ENCODE results near the gene SAMMSON. TPM values are rescaled to one million over a fixed set of nuclear protein-coding genes. Genes with fewer than 3 reads are reported as not detected.

The SAMMSON gene
- total and polyA plus RNA-seq, 10 donors, result 0.05 to 1.0 TPM; not detected in 8

DNA sequence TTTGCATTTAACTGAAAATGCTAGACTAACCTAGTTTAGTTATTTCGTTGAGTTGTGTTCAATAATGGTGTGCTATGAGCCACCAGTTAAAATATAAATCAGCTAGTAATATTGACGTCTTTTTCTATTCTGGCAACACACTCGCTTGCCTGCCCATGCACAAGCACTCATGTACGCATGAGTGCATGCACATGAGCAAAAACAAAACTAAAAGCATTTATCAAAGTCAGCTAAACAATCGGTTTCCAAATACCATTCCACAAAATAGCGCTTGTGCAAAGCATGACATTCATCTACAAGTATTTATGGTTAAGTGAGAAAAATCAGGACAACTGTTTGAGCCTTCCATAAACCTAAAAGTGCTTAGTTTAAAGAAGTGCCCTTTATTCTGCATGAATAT lies 13.1 kb upstream of the SAMMSON start:
- intact Hi-C loops (cut with DNase I; ENCODE audit: low total_unique reads), result no loop called here
- Histone ChIP-seq H3K27me3 (replicated peaks in 1 of 7) (no peaks in the 10 kb centered on the region), H3K4me3 (no peak overlapping the region), H3K36me3 (no peaks in the 10 kb centered on the region), H3K4me1 (no peaks in the 10 kb centered on the region), H3K9me3 (no peaks in the 10 kb centered on the region), H3K27ac (no peak overlapping the region)
- WGBS, 5 donors, result 65 to 84% (median 75%) methylated on average over 6 of the region's 6 CpGs
- DNase-seq, result no peak
- no peak for TF ChIP-seq POLR2AphosphoS5 (IDR thresholded peaks at IDR 0.05)
- TF ChIP-seq POLR2A (IDR thresholded peaks at IDR 0.05), result no peak
- TF ChIP-seq, protein P1, sequence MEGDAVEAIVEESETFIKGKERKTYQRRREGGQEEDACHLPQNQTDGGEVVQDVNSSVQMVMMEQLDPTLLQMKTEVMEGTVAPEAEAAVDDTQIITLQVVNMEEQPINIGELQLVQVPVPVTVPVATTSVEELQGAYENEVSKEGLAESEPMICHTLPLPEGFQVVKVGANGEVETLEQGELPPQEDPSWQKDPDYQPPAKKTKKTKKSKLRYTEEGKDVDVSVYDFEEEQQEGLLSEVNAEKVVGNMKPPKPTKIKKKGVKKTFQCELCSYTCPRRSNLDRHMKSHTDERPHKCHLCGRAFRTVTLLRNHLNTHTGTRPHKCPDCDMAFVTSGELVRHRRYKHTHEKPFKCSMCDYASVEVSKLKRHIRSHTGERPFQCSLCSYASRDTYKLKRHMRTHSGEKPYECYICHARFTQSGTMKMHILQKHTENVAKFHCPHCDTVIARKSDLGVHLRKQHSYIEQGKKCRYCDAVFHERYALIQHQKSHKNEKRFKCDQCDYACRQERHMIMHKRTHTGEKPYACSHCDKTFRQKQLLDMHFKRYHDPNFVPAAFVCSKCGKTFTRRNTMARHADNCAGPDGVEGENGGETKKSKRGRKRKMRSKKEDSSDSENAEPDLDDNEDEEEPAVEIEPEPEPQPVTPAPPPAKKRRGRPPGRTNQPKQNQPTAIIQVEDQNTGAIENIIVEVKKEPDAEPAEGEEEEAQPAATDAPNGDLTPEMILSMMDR (IDR thresholded peaks at IDR 0.05 in 8 of 11, conservative IDR thresholded peaks at IDR 0.05 in 3 of 11), result no peak

DNA sequence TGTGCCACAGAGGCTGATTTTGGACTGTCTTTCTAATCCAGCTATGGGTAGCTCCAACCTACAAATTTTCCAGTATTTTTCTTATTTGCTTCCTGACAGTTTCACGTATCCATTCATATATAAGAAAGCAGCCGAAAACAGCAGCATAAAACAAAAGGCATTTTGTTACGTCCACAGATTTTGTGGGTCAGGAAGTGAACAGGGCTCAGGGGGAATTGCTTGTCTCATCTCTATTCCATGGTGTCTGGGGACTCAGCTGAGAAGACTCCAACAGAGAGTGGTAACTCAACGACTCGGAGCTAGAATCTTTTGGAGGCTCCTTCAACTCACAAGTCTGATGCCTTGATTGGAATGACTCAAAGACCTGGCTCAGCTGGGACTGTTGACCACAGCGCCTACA lies 11.7 kb upstream of the SAMMSON start:
- Histone ChIP-seq H3K27ac (no peak overlapping the region), H3K27me3 (replicated peaks in 1 of 7) (no peaks in the 10 kb centered on the region), H3K36me3 (no peaks in the 10 kb centered on the region), H3K4me3 (no peak overlapping the region), H3K9me3 (no peaks in the 10 kb centered on the region), H3K4me1 (no peaks in the 10 kb centered on the region)
- 82 to 89% (median 88%) methylated on average over 6 of the region's 6 CpGs for WGBS, 5 donors
- intact Hi-C loops (cut with DNase I; ENCODE audit: low total_unique reads), result no loop called here
- DNase-seq, result no peak
- TF ChIP-seq POLR2AphosphoS5 (IDR thresholded peaks at IDR 0.05) (no peak), POLR2A (IDR thresholded peaks at IDR 0.05) (no peak)
- TF ChIP-seq, protein P1 (IDR thresholded peaks at IDR 0.05 in 8 of 11, conservative IDR thresholded peaks at IDR 0.05 in 3 of 11), result no peak

DNA sequence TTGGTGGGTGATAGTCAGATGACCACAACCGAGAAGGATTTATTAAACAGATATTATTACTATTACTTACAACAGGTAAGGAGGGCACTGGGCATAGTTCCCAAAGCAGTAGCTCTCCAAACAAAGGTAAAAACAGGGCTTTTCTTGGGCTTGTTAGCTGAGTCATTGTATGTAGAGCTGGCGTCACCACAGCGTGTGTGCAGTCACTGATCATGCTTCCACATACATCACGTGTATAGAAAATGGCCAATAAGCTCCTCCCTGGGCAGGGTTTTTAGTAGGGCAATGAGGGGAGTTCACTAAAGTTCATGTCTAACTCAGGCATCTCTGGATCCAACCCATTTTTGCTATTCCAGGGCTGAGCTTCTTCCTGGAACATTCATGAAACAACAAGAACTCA lies 5.8 kb upstream of the SAMMSON start:
- Histone ChIP-seq H3K4me3 (no peak overlapping the region), H3K27me3 (replicated peaks in 1 of 7) (no peaks in the 10 kb centered on the region), H3K27ac (no peak overlapping the region), H3K9me3 (no peaks in the 10 kb centered on the region), H3K36me3 (no peaks in the 10 kb centered on the region), H3K4me1 (peaks cover 0 to 4% (median 0%) of the 10 kb centered on the region in 6 donors)
- TF ChIP-seq POLR2AphosphoS5 (IDR thresholded peaks at IDR 0.05) (no peak), POLR2A (IDR thresholded peaks at IDR 0.05) (no peak)
- TF ChIP-seq, protein P1 (IDR thresholded peaks at IDR 0.05 in 8 of 11, conservative IDR thresholded peaks at IDR 0.05 in 3 of 11), result no peak
- intact Hi-C loops (cut with DNase I; ENCODE audit: low total_unique reads), result no loop called here
- DNase-seq, result no peak
- WGBS, 5 donors, result 81 to 94% (median 91%) methylated on average over 4 of the region's 4 CpGs

DNA sequence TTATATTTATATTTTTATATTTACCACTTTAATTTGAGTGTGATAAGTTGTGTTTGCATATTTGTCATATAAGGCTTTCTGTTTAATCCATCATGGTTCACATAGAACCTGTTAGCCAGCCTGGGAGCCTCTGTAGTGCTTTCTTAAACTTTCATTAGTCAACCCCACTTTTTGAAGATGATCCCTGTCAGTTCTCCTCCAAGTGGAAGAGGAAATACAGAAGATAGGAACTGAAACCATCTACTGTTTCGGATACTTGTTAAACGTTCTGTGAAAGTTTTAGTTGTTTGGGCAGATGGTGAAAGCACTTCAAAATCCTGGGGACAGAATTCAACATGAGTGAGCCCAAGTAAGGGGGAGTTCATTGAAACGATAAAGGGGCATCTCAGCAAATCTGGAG lies 4.6 kb upstream of the SAMMSON start:
- WGBS, 5 donors, result 31 to 58% (median 47%) methylated on average over 3 of the region's 3 CpGs
- Histone ChIP-seq H3K27me3 (replicated peaks in 1 of 7) (no peaks in the 10 kb centered on the region), H3K4me3 (no peak overlapping the region), H3K4me1 (peaks cover 0 to 4% (median 0%) of the 10 kb centered on the region in 6 donors), H3K9me3 (no peaks in the 10 kb centered on the region), H3K27ac (no peak overlapping the region), H3K36me3 (no peaks in the 10 kb centered on the region)
- TF ChIP-seq POLR2A (IDR thresholded peaks at IDR 0.05) (no peak), POLR2AphosphoS5 (IDR thresholded peaks at IDR 0.05) (no peak)
- TF ChIP-seq, protein P1 (IDR thresholded peaks at IDR 0.05 in 8 of 11, conservative IDR thresholded peaks at IDR 0.05 in 3 of 11), result no peak
- intact Hi-C loops (cut with DNase I; ENCODE audit: low total_unique reads), result no loop called here
- DNase-seq, result no peak
